ENCODE results near the gene THSD7B. TPM values are rescaled to one million over a fixed set of nuclear protein-coding genes. Genes with fewer than 3 reads are reported as not detected.

Gene THSD7B
- total and polyA plus RNA-seq, 2 of the 8 experiments (the other 6 are each of a cell fraction or from before 2014, with no cell fraction given), result 0.60 to 2.9 TPM

GRCh38 chr2:137138263-137138662, 372.9 kb downstream of the THSD7B start:
- no peak overlapping the region for H2AK5ac ChIP-seq (ENCODE audit: low read depth, low read length)
- no peak overlapping the region for H2BK5ac ChIP-seq (ENCODE audit: low read depth, low read length)
- ChIA-PET CTCF (ENCODE audit: partially characterized antibody) (no interaction called here), POLR2A (ENCODE audit: partially characterized antibody) (no interaction called here)
- DNase-seq (ENCODE audit: low read depth in 1 of 2, low spot score in 2 of 2) (no peak), FAIRE-seq (no peak)
- H3K56ac ChIP-seq (replicated peaks; ENCODE audit: insufficient read length, low read depth, low read length), result no peak overlapping the region
- no peak overlapping the region for H4K5ac ChIP-seq (ENCODE audit: insufficient read length, low read depth, low read length)
- peaks cover 3% of the 10 kb centered on the region; the same call in 1 of the 2 replicates for H3K23me2 ChIP-seq (ENCODE audit: low read depth, low read length)
- H2BK20ac ChIP-seq (ENCODE audit: low read length), result no peak overlapping the region
- no peak overlapping the region for H3K4me2 ChIP-seq (ENCODE audit: insufficient read depth in 1 of 2, low read depth in 2 of 2, low read length in 2 of 2)
- no peak overlapping the region for H2BK120ac ChIP-seq (replicated peaks; ENCODE audit: low read depth, low read length)
- H3K4ac ChIP-seq (replicated peaks; ENCODE audit: insufficient read length, low read depth, low read length), result no peak overlapping the region
- no peak overlapping the region for H2BK15ac ChIP-seq (ENCODE audit: low read length)
- no peaks in the 10 kb centered on the region for H3K9me3 ChIP-seq (ENCODE audit: insufficient read depth in 2 of 2, low read depth in 1 of 2, low read length in 1 of 2)
- no peaks in the 10 kb centered on the region for H3K79me1 ChIP-seq (ENCODE audit: low read depth, low read length)
- H4K20me1 ChIP-seq (replicated peaks in 1 of 2; ENCODE audit: control insufficient read depth in 1 of 2, insufficient read depth in 2 of 2, low read length in 2 of 2), result no peaks in the 10 kb centered on the region
- no peak for TF ChIP-seq RNF2 (IDR thresholded peaks at IDR 0.05; ENCODE audit: borderline replicate concordance, low read depth, low read length, missing control alignments, poor library complexity, severe bottlenecking)
- no peak overlapping the region for H3K23ac ChIP-seq (ENCODE audit: insufficient read length)
- H2AFZ ChIP-seq (ENCODE audit: low read length), result no peak overlapping the region
- no peak overlapping the region for H4K8ac ChIP-seq (ENCODE audit: extremely low read depth, insufficient read depth, low read length)
- H3K4me1 ChIP-seq (replicated peaks in 1 of 4; ENCODE audit: control insufficient read depth in 3 of 4, insufficient read depth in 4 of 4, low read length in 3 of 4), result no peaks in the 10 kb centered on the region; a peak in 1 of 7 replicates
- H3K36me3 ChIP-seq (ENCODE audit: control insufficient read depth in 2 of 4, insufficient read depth in 4 of 4, low read length in 3 of 4), result no peaks in the 10 kb centered on the region
- H3K18ac ChIP-seq (ENCODE audit: extremely low read depth, low read length), result no peak overlapping the region
- no peaks in the 10 kb centered on the region for H3K27me3 ChIP-seq (replicated peaks in 1 of 4; ENCODE audit: control insufficient read depth in 3 of 4, extremely low read depth in 1 of 4, insufficient read depth in 3 of 4, low read length in 3 of 4)
- no peak overlapping the region for H3K9ac ChIP-seq (replicated peaks in 1 of 4; ENCODE audit: extremely low read depth in 1 of 4, low read depth in 3 of 4, low read length in 3 of 4)
- no peaks in the 10 kb centered on the region for H3K79me2 ChIP-seq (ENCODE audit: control insufficient read depth in 1 of 2, insufficient read depth in 2 of 2, low read length in 2 of 2)
- H3K14ac ChIP-seq (ENCODE audit: insufficient read length), result no peak overlapping the region
- no peak overlapping the region for H2BK12ac ChIP-seq (ENCODE audit: low read depth, low read length)
- no peak overlapping the region for H3K27ac ChIP-seq (ENCODE audit: low read depth, low read length)
- H3K4me3 ChIP-seq (ENCODE audit: extremely low read depth in 1 of 4, insufficient read depth in 2 of 4, low read depth in 3 of 4, low read length in 4 of 4), result no peak overlapping the region
- H4K91ac ChIP-seq (replicated peaks; ENCODE audit: insufficient read length, low read length), result no peak overlapping the region
